ENCODE data around the gene GMCL2.

GMCL2 gene

DNA sequence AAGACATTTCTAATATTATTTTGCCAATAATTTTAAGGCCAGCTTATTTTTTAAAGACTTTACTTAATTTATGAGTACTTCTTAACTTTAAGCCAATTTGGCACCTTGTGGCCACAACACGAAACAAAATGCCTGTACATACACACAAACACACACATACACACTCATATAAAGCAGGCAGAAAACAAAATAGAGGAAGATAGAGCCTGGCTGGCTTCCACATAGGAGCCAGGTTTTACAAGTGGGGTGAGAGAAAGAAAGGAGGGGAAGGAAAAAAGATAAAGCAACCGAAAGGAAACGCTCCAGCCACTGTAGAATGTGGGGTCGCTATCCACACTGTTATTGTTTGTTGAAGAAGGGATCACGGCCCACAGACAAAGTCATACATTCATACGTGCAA is 10.4 kb downstream of the GMCL2 start:
- DNase-seq = no peak

GRCh38 chr5:178174456-178174855 is 12.7 kb downstream of the GMCL2 start:
- DNase-seq = no peak

- no peak for DNase-seq
These were observed 16.7 kb downstream of the GMCL2 start for GRCh38 chr5:178170455-178170854.

- DNase-seq = no peak
These were observed 21.6 kb downstream of the GMCL2 start for GRCh38 chr5:178165581-178165980.

DNA sequence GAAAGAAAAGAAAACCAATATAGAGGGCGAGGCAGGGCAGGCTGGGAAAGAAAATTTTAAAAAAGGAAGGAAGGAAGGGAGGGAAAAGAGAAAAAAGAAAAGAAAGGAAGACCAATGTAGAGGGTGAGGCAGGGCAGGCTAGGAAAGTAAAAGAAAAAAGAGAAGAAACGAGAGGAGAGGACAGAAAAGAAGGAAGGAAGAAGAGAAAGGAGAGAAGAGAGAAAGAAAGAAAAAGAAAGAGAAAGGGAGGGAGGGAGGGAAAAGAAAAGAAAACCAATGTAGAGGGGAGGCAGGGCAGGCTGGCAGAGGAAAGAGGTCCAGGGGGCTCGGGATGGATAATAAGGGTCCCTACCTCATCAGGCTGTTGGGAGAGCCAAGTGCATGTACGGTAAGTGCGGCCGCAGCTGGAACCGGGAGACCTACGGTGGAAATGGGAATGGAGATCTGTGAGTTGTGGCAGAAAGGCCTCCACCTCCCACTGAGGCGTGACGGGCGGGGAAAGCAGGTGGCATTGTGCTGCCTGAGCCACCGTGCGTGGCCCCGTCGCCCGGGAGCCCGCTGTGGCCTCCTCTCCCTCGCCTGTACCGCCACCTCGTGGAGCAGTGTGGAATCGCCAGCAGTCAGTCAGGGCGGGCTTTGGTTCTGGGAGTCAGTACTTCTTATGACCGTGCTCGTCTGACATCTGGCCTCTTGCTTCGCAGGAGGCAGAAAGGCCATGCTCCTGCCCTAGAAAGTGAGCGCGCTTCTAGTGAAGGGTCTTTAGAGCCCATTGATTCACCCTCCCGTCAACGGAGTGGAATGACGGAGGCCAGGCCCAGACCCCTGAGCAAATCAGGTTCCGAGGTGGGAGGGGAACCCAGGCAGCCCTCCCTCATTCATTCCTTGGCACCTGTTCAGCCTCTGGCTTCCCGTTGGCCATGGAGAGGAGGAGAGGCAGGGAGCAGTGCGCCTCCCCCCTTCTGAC is 23.1 kb downstream of the GMCL2 start:
- DNase-seq = peak; percentile 77

GRCh38 chr5:178162481-178162880 is 24.7 kb downstream of the GMCL2 start:
- no peak for DNase-seq

DNA sequence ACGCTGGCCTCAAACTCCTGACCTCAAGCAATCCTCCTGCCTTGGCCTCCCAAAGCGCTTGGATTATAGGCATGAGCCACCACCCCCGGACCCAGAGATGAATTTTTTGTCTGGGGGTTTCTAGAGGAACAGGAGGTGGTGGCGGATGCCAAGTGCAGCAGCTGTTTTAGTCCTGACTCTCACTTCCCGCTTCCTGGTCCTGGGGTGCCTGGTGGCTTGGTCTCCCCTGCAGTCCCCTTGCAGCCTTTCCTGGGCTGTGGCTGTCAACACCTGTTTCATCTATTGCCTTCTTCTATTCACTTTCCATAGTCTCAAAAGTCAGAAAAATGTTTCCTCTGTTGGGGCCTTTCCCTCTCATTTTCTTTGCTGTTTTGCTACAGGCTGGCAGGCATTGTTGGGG is 27.0 kb downstream of the GMCL2 start:
- no peak for DNase-seq

DNA sequence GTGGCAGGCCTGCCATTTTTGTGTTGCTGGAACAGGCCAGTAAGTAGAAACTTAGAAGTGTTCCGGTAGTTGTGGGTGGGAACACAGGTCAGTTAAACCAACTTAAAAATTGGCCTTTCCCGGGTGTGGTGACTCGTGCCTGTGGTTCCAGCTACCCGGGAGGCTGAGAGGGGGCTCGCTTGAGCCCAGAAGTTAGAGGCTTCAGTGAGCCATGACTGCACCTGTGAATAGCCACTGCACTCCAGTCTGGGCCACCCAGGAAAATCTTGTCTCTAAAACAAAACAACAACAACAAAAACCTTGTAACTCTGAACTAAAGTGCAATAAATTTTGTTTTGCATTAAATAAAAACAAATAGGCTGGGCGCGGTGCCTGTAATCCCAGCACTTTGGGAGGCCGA is 32.1 kb downstream of the GMCL2 start:
- DNase-seq = no peak

DNA sequence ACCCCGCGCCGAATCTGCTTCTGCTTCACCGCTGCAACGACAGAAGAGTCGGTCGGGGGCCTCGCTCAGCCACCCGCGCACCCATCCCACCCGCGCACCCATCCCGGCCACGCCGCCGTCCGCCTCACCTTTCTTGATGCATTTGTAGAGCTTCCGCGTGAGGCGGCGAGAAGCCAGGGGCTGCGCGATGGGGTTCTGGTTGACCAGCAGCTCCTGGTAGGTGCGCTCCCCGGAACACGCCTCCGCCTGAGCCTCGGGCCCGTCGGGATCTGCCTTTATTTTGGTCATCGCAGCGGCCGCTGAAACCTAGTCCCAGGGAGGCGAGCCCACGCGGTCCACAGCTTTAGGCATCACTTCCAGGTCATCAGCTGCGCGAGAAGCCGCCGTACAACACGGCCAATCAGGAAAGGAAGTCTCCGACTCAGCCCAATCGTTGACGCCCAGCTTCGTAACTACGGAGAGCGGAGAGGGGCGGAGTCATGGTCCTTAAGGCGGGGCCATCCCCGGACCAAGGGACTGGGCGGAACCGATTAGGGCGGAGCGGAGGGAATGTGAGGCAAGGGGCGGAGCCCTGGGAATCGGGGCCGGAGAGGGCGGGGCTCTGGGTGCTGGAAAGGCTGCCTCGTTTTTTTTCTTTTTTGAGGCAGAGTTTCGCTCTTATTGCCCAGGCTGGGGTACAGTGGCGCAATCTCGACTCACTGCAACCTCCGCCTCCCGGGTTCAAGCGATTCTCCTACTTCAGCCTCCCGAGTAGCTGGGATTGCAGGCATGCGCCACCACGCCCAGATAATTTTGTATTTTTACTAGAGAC is 33.4 kb downstream of the GMCL2 start, which contains the start of gene NHP2:
Gene NHP2, minus strand, starts transcription at position 356 of the 811 bp plus-strand sequence. Its CDS starts 68 bp downstream, at position 288.
- peak; percentile 93 for DNase-seq

DNA sequence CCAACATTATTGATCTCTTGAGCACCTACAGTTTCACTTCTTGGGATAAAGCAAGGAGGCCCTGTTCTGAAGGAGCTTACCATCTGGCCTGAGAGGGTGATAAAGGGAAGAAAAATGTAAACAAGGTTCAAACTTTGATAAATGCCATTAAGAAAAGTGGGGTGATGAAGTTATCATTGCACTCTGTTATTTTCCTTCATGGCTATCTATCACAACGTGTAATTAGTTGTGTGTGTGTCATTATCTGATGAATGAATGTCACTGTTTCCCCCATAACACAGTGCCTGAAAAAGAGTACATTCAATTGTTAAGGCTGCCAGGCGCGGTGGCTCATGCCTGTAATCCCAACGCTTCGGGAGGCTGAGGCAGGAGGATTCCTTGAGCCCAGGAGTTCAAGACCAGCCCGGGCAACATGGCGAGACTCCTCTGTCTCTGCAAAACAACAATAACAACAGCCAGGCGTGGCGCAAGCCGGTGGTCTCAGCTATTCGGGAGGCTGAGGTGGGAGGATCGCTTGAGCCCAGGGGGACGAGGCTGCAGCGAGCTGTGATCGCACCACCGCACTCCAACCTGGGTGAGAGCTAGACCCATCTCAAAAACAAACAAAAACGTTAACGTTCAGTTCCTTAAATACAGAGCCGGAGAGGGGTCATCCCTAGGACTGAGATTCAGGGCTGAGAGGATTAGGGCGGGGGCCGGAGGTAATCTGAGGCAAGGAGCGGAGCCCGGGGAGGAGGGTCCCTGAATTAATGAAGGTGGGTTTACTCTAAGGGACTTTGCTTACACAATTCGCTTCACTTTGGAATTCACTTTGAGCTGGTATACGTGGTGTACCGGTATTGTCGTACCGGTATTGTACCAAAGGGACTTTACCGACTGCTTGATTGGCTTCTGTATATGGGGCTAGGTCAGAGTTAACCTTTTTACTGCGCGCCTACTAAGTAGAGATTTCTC is 34.4 kb downstream of the GMCL2 start:
- no peak for DNase-seq

DNA sequence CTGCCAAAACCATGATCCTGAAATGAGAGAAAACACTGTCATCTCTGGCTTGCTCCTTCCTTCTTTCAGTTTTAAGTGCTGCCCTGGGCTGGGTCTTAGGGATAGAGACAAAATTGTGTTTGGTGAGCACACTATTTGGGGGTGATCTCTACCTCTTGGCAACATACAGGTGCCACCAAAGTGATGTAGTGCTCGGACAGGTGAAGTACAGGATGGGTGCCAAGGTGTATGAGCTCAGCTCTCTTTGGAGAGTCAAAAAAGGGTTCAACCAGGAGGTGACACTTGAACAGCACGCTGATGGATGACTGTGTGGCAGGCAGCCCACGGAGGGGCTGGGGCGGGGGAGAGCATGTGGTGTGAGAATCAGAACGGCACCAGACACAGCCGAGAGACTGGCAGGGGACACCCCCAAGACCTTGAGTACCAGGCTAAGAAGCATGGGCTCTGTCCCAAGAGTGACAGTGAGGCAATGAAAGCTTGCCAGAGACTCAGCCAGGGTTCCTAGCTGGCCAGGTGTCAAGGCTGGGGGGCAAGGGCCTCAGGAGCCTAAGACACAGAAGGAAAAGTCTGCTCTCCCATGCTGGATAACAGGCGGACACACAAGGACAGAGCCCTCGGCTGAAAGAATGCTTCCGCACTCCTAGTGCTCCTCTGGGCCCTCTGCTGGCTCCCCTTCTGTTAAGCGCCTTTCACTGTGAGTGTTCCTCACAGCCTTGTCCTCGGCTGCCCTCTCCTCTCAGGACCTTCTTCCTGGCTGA is 36.0 kb downstream of the GMCL2 start:
- DNase-seq = no peak

- no peak for DNase-seq
These were observed 37.8 kb downstream of the GMCL2 start for GRCh38 chr5:178149199-178149932.

- DNase-seq = no peak
These were observed 39.8 kb downstream of the GMCL2 start for GRCh38 chr5:178147406-178147805.

DNA sequence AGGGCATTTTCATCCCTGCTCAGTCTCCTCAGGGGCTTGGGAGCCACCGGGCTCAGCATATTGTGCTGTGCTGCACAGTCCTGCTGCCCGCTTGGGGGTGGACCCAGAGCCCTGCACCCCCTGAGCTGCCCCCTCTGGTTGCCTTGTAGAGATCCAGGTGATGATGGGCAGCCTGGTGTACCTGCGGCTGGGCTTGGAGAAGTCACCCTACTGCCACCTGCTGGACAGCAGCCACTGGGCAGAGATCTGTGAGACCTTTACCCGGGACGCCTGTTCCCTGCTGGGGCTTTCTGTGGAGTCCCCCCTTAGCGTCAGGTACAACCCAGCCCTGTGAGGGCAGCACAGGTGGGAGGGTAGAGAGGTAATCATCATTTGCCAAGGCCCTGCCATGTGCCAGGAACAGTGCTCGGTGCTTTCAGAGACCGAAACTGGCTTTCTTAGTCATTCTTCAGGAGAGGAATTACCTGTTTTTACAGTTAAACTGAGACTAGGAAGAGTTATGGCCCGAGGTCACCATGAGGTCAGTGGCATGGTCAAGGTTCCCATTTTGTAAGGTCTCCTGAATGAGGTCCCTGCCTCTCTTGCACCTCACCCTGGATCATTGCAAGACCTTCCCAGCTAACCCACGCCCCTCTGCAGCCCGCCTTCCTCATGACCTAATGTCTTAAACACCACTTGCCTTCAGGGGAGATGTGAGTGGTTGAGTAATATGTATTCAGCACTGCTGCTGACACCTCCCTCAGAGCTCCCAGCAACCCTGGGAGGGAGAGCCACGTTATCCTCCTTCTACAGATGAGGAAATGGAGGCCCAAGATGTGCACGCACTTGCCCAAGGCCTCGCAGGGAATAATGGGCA is 41.0 kb downstream of the GMCL2 start:
- peak; percentile 34 for DNase-seq

DNA sequence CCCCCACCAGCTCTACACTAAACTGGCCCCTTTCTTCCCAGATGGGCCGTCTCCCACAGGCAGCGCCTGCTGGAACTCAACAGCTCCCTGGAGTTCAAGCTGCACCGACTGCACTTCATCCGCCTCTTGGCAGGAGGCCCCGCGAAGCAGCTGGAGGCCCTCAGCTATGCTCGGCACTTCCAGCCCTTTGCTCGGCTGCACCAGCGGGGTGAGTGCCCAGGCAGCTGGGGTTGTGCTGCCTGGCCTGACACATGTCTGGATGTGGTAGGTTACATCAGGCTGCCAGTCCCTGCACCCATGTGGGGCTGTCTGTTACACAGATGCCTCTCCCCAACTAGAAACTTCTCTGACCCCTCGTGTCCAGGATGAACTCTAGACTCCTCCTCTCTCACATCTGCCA is 43.3 kb downstream of the GMCL2 start:
- DNase-seq = no peak

DNA sequence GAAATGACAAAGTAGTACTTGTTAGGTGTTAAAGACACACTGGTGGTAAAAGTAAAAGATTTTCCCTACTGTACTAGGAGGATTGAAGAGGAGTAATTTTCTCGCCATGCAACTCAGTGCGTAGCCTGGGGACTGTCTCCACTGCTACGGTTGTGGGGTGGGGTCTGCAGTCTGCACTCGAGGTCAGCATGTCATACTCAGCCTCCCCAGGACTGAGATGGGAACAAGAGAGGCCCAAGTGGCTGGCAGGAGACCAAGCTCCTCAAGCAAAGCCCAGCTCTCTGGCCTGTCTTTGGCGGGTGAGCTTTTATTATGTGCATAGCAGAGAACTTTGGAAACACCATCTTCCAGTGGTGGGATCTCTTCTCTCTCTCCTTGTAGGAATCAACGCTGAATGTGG is 43.9 kb downstream of the GMCL2 start:
- DNase-seq = no peak

DNA sequence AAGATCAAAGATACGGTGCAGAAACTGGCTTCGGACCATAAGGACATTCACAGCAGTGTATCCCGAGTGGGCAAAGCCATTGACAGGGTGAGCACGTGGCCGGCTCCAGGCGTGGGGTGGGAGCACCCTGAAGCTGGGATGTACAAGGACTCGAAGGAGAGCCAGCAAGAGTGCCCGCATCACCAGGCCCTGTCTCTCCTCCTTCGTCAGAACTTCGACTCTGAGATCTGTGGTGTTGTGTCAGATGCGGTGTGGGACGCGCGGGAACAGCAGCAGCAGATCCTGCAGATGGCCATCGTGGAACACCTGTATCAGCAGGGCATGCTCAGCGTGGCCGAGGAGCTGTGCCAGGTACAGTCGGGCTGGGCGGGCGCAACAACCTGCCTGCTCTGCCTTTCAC is 44.5 kb downstream of the GMCL2 start:
- no peak for DNase-seq

- no peak for DNase-seq
These were observed 45.6 kb downstream of the GMCL2 start for GRCh38 chr5:178141550-178141949.

DNA sequence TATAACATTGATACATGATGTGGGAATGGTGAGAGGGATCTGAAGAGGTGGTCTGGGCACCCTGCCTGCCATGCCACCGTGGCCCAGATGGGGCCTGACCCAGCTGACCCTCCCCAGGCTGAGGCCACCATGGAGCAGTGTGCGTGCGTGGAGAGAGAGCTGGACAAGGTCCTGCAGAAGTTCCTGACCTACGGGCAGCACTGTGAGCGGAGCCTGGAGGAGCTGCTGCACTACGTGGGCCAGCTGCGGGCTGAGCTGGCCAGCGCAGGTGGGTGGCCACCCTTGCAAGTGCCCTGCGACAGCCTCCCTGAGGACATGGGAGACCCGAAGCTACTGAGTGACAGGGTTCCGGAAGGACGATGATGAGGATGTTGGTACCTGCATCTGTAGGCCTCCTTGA is 49.2 kb downstream of the GMCL2 start:
- DNase-seq = no peak

DNA sequence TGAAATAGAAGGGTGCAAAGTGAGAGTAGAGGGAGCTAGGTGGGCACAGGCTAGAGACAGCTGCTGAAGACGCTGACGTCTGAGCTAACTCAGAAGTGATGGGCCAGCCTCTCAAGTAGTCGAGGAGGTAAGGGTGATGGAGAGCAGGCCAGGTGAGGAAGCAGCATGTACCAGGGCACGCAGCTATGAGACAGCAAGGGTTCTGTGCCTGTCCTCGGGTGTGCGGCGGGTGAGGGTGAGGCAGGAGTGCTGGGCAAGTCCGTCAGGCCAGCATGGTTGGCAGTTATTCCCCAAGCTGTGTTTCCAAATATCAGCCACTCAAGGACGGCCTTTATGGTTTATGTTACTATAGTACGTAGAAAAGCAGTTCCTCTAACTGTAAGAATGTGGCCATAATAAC is 50.2 kb downstream of the GMCL2 start:
- no peak for DNase-seq

Measured in SHP77 treated with DMSO at 0.1 percent for 48 hours (cell line).